H1 (cell line): ENCODE data around the gene MYO5B. TPM values are rescaled to one million over a fixed set of nuclear protein-coding genes. Genes with fewer than 3 reads are reported as not detected.

Source experiments
- CHD2 ChIP-seq: IDR thresholded peaks from 2 replicates; pipeline ENCODE4 v1.6.1; 2012; ENCODE audit warnings: low read length, improper control_type of control experiment
- CHD7 ChIP-seq: fragments of 300-600 bp; sonication (generic); IDR thresholded peaks from 2 replicates; pipeline ENCODE4 v1.7.1; 2012; ENCODE audit warnings: low read length, moderate library complexity, mild to moderate bottlenecking, inconsistent platforms; ENCODE audit not compliant: insufficient replicate concordance
- CTCF ChIP-seq, 3 experiments: IDR thresholded peaks; 1 replicate in 2 of 3; 2 replicates in 1 of 3; pipeline versions ENCODE4 v1.5.1 to v1.6.1; 2011; ENCODE audit warnings: low read length in 3 of 3, mild to moderate bottlenecking in 3 of 3, inconsistent platforms in 2 of 3, low read depth in 1 of 3, moderate library complexity in 1 of 3; ENCODE audit not compliant: insufficient read depth in 1 of 3; ENCODE audit errors: control extremely low read depth in 1 of 3
- KDM4A ChIP-seq: IDR thresholded peaks from one replicate; pipeline ENCODE4 v1.7.1; 2012; ENCODE audit warnings: low read depth, mild to moderate bottlenecking, moderate library complexity, low read length, inconsistent platforms; ENCODE audit not compliant: severe bottlenecking
- RBBP5 ChIP-seq: IDR thresholded peaks from 2 replicates; pipeline ENCODE4 v1.7.1; 2012; ENCODE audit warnings: low read depth, mild to moderate bottlenecking, inconsistent platforms, low read length, moderate library complexity, borderline replicate concordance
- SAP30 ChIP-seq: fragments of 300-600 bp; sonication (generic); IDR thresholded peaks from 2 replicates; pipeline ENCODE4 v1.7.1; 2012; ENCODE audit warnings: low read length, moderate library complexity, mild to moderate bottlenecking, inconsistent platforms; ENCODE audit not compliant: insufficient read depth, insufficient replicate concordance
- SP2 ChIP-seq: IDR thresholded peaks from 2 replicates; pipeline ENCODE4 v1.6.1; 2012; ENCODE audit warnings: mild to moderate bottlenecking, low read length, inconsistent platforms
- ZNF274 ChIP-seq: IDR thresholded peaks from 2 replicates; pipeline ENCODE4 v1.7.0; 2012; ENCODE audit warnings: low read length, borderline replicate concordance; ENCODE audit errors: extremely low read depth
- polyA plus RNA-seq, 7 experiments: library from polyadenylated mRNA; depleted of rRNA in 3 of 7; stranded (reverse) in 5 of 7; unstranded in 2 of 7; fragments of >200 nt in 5 of 7; fragments of 200-250 nt in 2 of 7; gene quantifications; 1 replicate in 5 of 7; 2 replicates in 1 of 7; 4 replicates in 1 of 7; pipeline versions ENCODE4 v1.2.1 to v1.2.3, GENCODE V29; 2011 to 2013; ENCODE audit warnings: missing spikeins in 2 of 7, mixed read lengths in 2 of 7
- total RNA-seq: library from RNA; stranded (reverse); fragmentation: NEBNext Ultra II Directional; extraction: Animal tissue kit (Norgen Biotek cat#: 25700); gene quantifications from 2 replicates; pipeline ENCODE4 v1.2.1, GENCODE V29; 2021

The MYO5B gene
- total and polyA plus RNA-seq, 2 of the 8 experiments (the other 6 are each of a cell fraction or from before 2014, with no cell fraction given), result 6.4 to 7.7 TPM

- TF ChIP-seq CHD7, result no peak
- TF ChIP-seq RBBP5, result no peak
- TF ChIP-seq CHD2, result no peak
- TF ChIP-seq KDM4A, result no peak
- TF ChIP-seq SAP30, result no peak
- TF ChIP-seq CTCF (IDR thresholded peaks at IDR 0.05; ENCODE audit: control extremely low read depth in 1 of 3, insufficient read depth in 1 of 3, low read depth in 1 of 3, low read length in 3 of 3), result no peak
- TF ChIP-seq SP2, result no peak
- TF ChIP-seq ZNF274, result no peak
Observed at GRCh38 chr18:50002781-50003180, 192.2 kb downstream of the MYO5B start (continued).
